HepG2 (cell line): ENCODE measurements around the gene RGS6. TPM values are rescaled to one million over a fixed set of nuclear protein-coding genes. Genes with fewer than 3 reads are reported as not detected.

Experiments
- ATAC-seq: fragments of 200-7000 bp; cut with Tn5 transposase; 3 replicates; pipeline ENCODE4 v1.9.1; 2020; ENCODE audit warnings: mild to moderate bottlenecking, moderate library complexity
- BruUV-seq: library from RNA; stranded (reverse); fragments of 400-500 nt; replicated peaks from 2 replicates; lab custom pipeline; 2021; lab: Mats Ljungman, UMichigan
- CTCF ChIA-PET: fragments of 300-600 bp; formaldehyde crosslinking; extraction: SDS; loops from one replicate; lab custom pipeline; 2021; ENCODE audit warnings: low total read pairs, inconsistent platforms, low intra/inter-chr PET ratio; lab: Yijun Ruan, JAX
- POLR2A ChIA-PET: fragments of 350-600 bp; sonication (Branson Sonifier 250); formaldehyde crosslinking; loops from one replicate; lab custom pipeline; 2020; ENCODE audit warnings: antibody characterized with exemption, inconsistent platforms; lab: Yijun Ruan, JAX
- DNase-seq: peaks from one replicate; pipeline ENCODE4 v3.0.0-alpha.2; 2015; ENCODE audit warnings: low spot score
- FAIRE-seq: peaks from 3 replicates; lab custom pipeline; 2011; peaks lifted over from hg19 to GRCh38; lab: Jason Lieb, UNC
- H2AFZ ChIP-seq: one replicate; pipeline ENCODE4 v1.6.1; 2011; ENCODE audit warnings: low read length, inconsistent platforms
- H3K27ac ChIP-seq: fragments of 300-600 bp; 3 replicates; pipeline ENCODE4 v1.8.0; 2011; ENCODE audit warnings: mixed run types, mild to moderate bottlenecking, mixed read lengths, low read length, inconsistent platforms; ENCODE audit not compliant: insufficient read depth; ENCODE audit errors: extremely low read length
- H3K27me3 ChIP-seq, 2 experiments: fragments of 200-600 bp in 1 of 2; 2 replicates in 1 of 2; 3 replicates in 1 of 2; pipeline versions ENCODE4 v1.6.0 to v1.8.0; 2011; ENCODE audit warnings: low read length in 2 of 2, mild to moderate bottlenecking in 2 of 2, moderate library complexity in 2 of 2, inconsistent platforms in 1 of 2; ENCODE audit not compliant: insufficient read depth in 2 of 2, control insufficient read depth in 1 of 2
- H3K36me3 ChIP-seq, 2 experiments: fragments of 200-600 bp in 1 of 2; replicated peaks in 1 of 2; 2 replicates in 1 of 2; 3 replicates in 1 of 2; pipeline versions ENCODE4 v1.5.1 to v1.8.0; 2011; ENCODE audit warnings: low read length in 2 of 2, inconsistent platforms in 1 of 2; ENCODE audit not compliant: insufficient read depth in 2 of 2, control insufficient read depth in 1 of 2
- H3K4me1 ChIP-seq: 2 replicates; pipeline ENCODE4 v1.5.1; 2012; ENCODE audit warnings: low read length, inconsistent platforms; ENCODE audit not compliant: insufficient read depth
- H3K4me2 ChIP-seq: 2 replicates; pipeline ENCODE4 v1.6.0; 2011; ENCODE audit warnings: low read depth, low read length, inconsistent platforms
- H3K4me3 ChIP-seq, 3 experiments: fragments of 200-600 bp in 1 of 3; sonication (generic), shearing (Covaris generic) in 1 of 3; replicated peaks in 1 of 3; 2 replicates each; pipeline ENCODE4 v1.5.1; 2011 to 2016; ENCODE audit warnings: low read length in 3 of 3, inconsistent platforms in 2 of 3, low read depth in 2 of 3, mild to moderate bottlenecking in 2 of 3, control low read depth in 1 of 3, mixed read lengths in 1 of 3; ENCODE audit not compliant: insufficient read depth in 1 of 3
- H3K79me2 ChIP-seq: one replicate; pipeline ENCODE4 v1.6.1; 2011; ENCODE audit warnings: low read length, inconsistent platforms; ENCODE audit not compliant: insufficient read depth
- H3K9ac ChIP-seq: 2 replicates; pipeline ENCODE4 v1.6.0; 2011; ENCODE audit warnings: mild to moderate bottlenecking, low read depth, low read length, inconsistent platforms; ENCODE audit not compliant: insufficient read depth
- H3K9me3 ChIP-seq: 2 replicates; pipeline ENCODE4 v1.5.1; 2012; ENCODE audit warnings: mild to moderate bottlenecking, low read length
- H4K20me1 ChIP-seq: 2 replicates; pipeline ENCODE4 v1.6.0; 2011; ENCODE audit warnings: inconsistent platforms, mild to moderate bottlenecking, low read length, moderate library complexity; ENCODE audit not compliant: insufficient read depth
- GATAD2A ChIP-seq: IDR thresholded peaks from 2 replicates; pipeline ENCODE4 v1.6.1; 2016
- IRF9 ChIP-seq: sonication (generic); formaldehyde crosslinking; IDR thresholded peaks from 2 replicates; pipeline ENCODE4 v1.8.0; 2022; ENCODE audit warnings: missing genetic modification reagents, mild to moderate bottlenecking, borderline replicate concordance
- PAXIP1 ChIP-seq: sonication (generic); formaldehyde crosslinking; conservative IDR thresholded peaks from 2 replicates; pipeline ENCODE4 v1.4.0; 2020; ENCODE audit warnings: mild to moderate bottlenecking, missing genetic modification reagents, moderate library complexity
- PCBP2 ChIP-seq: fragments of 200-400 bp; formaldehyde crosslinking; optimal IDR thresholded peaks from 2 replicates; pipeline ENCODE3; 2018; ENCODE audit warnings: low read length, low read depth; ENCODE audit not compliant: poor library complexity, severe bottlenecking
- ZBTB49 ChIP-seq: sonication (generic); formaldehyde crosslinking; IDR thresholded peaks from 2 replicates; pipeline ENCODE4 v1.4.0; 2020; ENCODE audit warnings: missing genetic modification reagents, borderline replicate concordance
- ZBTB8A ChIP-seq: sonication (generic); formaldehyde crosslinking; IDR thresholded peaks from 2 replicates; pipeline ENCODE4 v1.4.0; 2020; ENCODE audit warnings: mild to moderate bottlenecking, low read depth, missing genetic modification reagents, borderline replicate concordance
- ZNF101 ChIP-seq: sonication (generic); formaldehyde crosslinking; IDR thresholded peaks from 2 replicates; pipeline ENCODE4 v1.4.0; 2020; ENCODE audit warnings: mild to moderate bottlenecking, low read depth, missing genetic modification reagents, borderline replicate concordance
- ZNF17 ChIP-seq: sonication (generic); formaldehyde crosslinking; IDR thresholded peaks from 2 replicates; pipeline ENCODE4 v1.5.0; 2020; ENCODE audit warnings: mild to moderate bottlenecking, missing genetic modification reagents
- ZNF333 ChIP-seq: sonication (generic); formaldehyde crosslinking; IDR thresholded peaks from 2 replicates; pipeline ENCODE4 v1.4.0; 2020; ENCODE audit warnings: mild to moderate bottlenecking, missing genetic modification reagents, borderline replicate concordance
- ZNF644 ChIP-seq: IDR thresholded peaks from 2 replicates; pipeline ENCODE4 v1.6.1; 2016; ENCODE audit warnings: low read depth
- ZNF891 ChIP-seq: sonication (generic); formaldehyde crosslinking; IDR thresholded peaks from 2 replicates; pipeline ENCODE4 v1.5.0; 2020; ENCODE audit warnings: mild to moderate bottlenecking, missing genetic modification reagents
- ZXDC ChIP-seq: sonication (generic); formaldehyde crosslinking; IDR thresholded peaks from 2 replicates; pipeline ENCODE4 v1.5.0; 2020; ENCODE audit warnings: mild to moderate bottlenecking, missing genetic modification reagents
- WGBS: methylation state at CpG from one replicate; pipeline ENCODE4 v1.1.6; 2017; ENCODE audit warnings: low lambda C conversion rate; 5-methylcytosine and 5-hydroxymethylcytosine counted together
- in situ Hi-C: cut with HindIII; loops from 2 replicates; pipeline ENCODE4 v1.10.0; 2017; ENCODE audit warnings: low pct_unique_long_range_greater_than_20kb; ENCODE audit not compliant: extremely low pct_ligation_motif_present
- intact Hi-C: fragments of 100-400 bp; cut with micrococcal nuclease; formaldehyde crosslinking; loops from one replicate; pipeline ENCODE4 v1.10.0; 2022; ENCODE audit not compliant: unreplicated experiment
- polyA plus RNA-seq, 8 experiments: library from polyadenylated mRNA; depleted of rRNA in 3 of 8; stranded (reverse) in 7 of 8; unstranded in 1 of 8; fragments of >200 nt; fragmentation: Illumina TruSeq in 4 of 8; extraction: Trizol in 4 of 8; gene quantifications; 2 replicates each; pipeline versions ENCODE4 v1.2.1 to v1.2.3, GENCODE V29; 2011 to 2016; ENCODE audit warnings: low read depth in 4 of 8, missing spikeins in 1 of 8, mixed read lengths in 1 of 8; ENCODE audit not compliant: insufficient read depth in 1 of 8
- total RNA-seq, 5 experiments: library from RNA; depleted of rRNA; stranded (reverse); fragments of >200 nt; fragmentation: Illumina TruSeq; extraction: Trizol; gene quantifications; 2 replicates each; pipeline ENCODE4 v1.2.3, GENCODE V29; 2016; ENCODE audit warnings: low read depth in 1 of 5

The RGS6 gene
- total and polyA plus RNA-seq, 2 of the 13 experiments (the other 11 are each of a cell fraction or from before 2014, with no cell fraction given) = not detected

GRCh38 chr14:72517736-72518135 is 585.5 kb downstream of the RGS6 start (continued):
- TF ChIP-seq ZBTB49 (CRISPR knock-in tag) = no peak

GRCh38 chr14:72518809-72519377 is 586.7 kb downstream of the RGS6 start:
- Histone ChIP-seq H4K20me1 (no peaks in the 10 kb centered on the region), H3K9me3 (no peaks in the 10 kb centered on the region), H3K4me2 (no peak overlapping the region), H3K79me2 (no peaks in the 10 kb centered on the region), H3K9ac (no peak overlapping the region), H3K36me3 (no peaks in the 10 kb centered on the region), H3K4me1 (no peaks in the 10 kb centered on the region), H3K4me3 (no peak overlapping the region), H3K27me3 (peaks cover 3 to 12% of the 10 kb centered on the region in 2 experiments; a peak in 3 of 5 replicates), H3K27ac (no peak overlapping the region), H2AFZ (no peak overlapping the region)
- no peak for FAIRE-seq
- ATAC-seq = no peak
- POLR2A ChIA-PET = no interaction called here
- DNase-seq = no peak
- CTCF ChIA-PET = no interaction called here
- intact Hi-C loops (loop anchor here (10.0 kb wide), 1 partner anchor 296 kb away; no protein-coding TSS in a partner anchor), in situ Hi-C loops (loop anchor here (5.0 kb wide), 1 partner anchor 378 kb away; no protein-coding TSS in a partner anchor)
- BruUV-seq = no TSS peak
- WGBS = 44% methylated on average over 4 of the region's 4 CpGs
- TF ChIP-seq ZNF644 (CRISPR knock-in tag) = no peak
- TF ChIP-seq ZNF17 = no peak
- TF ChIP-seq GATAD2A (CRISPR knock-in tag) = no peak
- no peak for TF ChIP-seq ZNF333 (CRISPR knock-in tag)
- TF ChIP-seq ZNF891 (CRISPR knock-in tag) = no peak
- no peak for TF ChIP-seq IRF9 (CRISPR knock-in tag)
- TF ChIP-seq ZBTB8A = no peak
- no peak for TF ChIP-seq PCBP2
- TF ChIP-seq ZXDC = no peak
- TF ChIP-seq ZNF101 (CRISPR knock-in tag) = no peak
- TF ChIP-seq PAXIP1 = no peak
